ENCODE results near the gene LGR4.

The LGR4 gene

DNA sequence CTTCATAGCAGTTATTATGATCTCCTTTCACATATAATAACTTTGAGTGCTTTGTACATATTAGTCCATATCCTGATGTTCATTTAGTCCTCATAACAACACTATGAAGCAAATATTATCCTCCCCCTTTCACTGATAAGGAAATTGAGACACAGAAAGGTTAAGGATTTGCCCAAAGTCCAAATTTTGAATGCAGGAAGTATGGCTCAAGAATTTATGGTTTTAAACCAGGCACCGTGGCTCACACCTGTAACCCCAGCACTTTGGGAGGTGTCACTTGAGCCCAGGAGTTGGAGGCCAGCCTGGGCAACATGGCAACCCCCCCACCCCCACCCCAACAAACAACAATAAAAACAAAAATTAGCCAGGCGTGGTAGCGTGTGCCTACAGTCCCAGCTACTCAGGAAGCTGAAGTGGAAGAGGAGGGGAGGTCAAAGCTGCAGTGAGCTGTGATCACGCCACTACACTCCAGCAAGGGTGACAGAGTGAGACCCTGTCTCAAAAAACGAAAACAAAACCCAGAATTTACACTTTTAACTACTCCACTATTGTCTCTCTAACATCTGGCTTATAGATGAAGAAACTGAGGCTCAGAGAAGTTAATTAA is 118.1 kb downstream of the LGR4 start:
- no peak overlapping the region for H3K4me3 ChIP-seq (ENCODE audit: low read length)
- TF ChIP-seq, protein P1, sequence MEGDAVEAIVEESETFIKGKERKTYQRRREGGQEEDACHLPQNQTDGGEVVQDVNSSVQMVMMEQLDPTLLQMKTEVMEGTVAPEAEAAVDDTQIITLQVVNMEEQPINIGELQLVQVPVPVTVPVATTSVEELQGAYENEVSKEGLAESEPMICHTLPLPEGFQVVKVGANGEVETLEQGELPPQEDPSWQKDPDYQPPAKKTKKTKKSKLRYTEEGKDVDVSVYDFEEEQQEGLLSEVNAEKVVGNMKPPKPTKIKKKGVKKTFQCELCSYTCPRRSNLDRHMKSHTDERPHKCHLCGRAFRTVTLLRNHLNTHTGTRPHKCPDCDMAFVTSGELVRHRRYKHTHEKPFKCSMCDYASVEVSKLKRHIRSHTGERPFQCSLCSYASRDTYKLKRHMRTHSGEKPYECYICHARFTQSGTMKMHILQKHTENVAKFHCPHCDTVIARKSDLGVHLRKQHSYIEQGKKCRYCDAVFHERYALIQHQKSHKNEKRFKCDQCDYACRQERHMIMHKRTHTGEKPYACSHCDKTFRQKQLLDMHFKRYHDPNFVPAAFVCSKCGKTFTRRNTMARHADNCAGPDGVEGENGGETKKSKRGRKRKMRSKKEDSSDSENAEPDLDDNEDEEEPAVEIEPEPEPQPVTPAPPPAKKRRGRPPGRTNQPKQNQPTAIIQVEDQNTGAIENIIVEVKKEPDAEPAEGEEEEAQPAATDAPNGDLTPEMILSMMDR (IDR thresholded peaks at IDR 0.05; ENCODE audit: insufficient read depth, low read depth, low read length, missing control alignments): no peak
- DNase-seq (ENCODE audit: low read depth): no peak

DNA sequence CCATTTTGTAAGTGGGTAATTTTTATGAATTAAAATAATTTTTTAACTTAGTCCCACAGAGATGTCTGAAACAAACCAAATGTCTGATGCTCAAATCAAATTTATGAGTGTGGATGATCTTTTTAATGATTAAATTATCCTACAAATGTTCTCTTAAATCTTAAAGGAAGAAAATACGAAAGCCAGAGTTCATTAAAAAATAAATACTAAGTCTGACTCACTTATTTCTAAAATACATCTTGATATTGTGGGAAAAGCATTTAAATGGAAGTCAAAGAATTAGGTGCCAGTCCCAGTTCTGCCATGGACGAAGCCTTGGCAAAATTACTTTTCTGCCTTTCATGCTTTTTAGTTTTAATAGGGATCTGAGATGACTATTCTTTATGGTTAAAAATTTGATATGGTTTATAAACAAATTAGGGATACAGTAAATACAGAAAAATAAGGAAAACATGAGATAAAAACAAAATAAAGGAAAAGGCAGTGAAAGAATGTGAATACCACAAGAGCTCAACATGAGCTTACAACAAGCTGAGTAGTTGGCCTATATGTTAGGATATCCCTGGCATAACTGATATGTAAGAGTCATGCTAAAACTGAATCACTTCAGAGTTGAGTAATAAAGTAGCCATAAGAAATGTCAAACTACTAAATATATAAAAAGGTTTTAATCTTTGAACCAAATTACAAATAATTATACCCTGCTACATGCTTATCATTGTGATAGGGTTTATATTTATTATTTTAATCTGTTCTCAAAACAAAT is 118.8 kb downstream of the LGR4 start:
- H3K4me3 ChIP-seq (ENCODE audit: low read length): no peak overlapping the region
- TF ChIP-seq, protein P1 (IDR thresholded peaks at IDR 0.05; ENCODE audit: insufficient read depth, low read depth, low read length, missing control alignments): no peak
- peak; percentile 68 for DNase-seq (ENCODE audit: low read depth)

- TF ChIP-seq, protein P1 (IDR thresholded peaks at IDR 0.05; ENCODE audit: insufficient read depth, low read depth, low read length, missing control alignments): no peak
- no peak for DNase-seq (ENCODE audit: low read depth)
- no peak overlapping the region for H3K4me3 ChIP-seq (ENCODE audit: low read length)
Measured at GRCh38 chr11:27352781-27353180, 119.8 kb downstream of the LGR4 start.

GRCh38 chr11:27350511-27350910 is 122.1 kb downstream of the LGR4 start:
- DNase-seq (ENCODE audit: low read depth): no peak
- H3K4me3 ChIP-seq (ENCODE audit: low read length): no peak overlapping the region
- TF ChIP-seq, protein P1 (IDR thresholded peaks at IDR 0.05; ENCODE audit: insufficient read depth, low read depth, low read length, missing control alignments): no peak

DNA sequence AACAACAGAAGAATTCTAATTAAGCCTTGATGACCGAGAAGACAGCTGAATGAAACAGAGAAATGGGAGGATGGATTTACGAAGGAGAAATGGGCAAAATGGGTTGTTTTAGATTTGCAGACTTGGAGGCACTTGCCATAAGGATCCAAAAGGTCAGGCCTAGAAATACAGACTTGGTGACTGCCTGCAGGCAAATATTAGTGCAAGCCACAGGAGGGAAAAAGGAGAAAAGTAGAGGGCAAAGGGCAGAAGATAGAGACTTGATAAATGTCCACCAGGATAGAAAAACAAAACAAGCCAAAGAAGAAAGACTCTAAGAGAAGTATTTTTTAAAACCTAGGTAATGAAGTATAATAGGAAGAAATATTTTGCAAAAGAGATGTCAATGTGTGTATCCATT is 122.7 kb downstream of the LGR4 start:
- TF ChIP-seq, protein P1 (IDR thresholded peaks at IDR 0.05; ENCODE audit: insufficient read depth, low read depth, low read length, missing control alignments): no peak
- DNase-seq (ENCODE audit: low read depth): no peak
- no peak overlapping the region for H3K4me3 ChIP-seq (ENCODE audit: low read length)

DNA sequence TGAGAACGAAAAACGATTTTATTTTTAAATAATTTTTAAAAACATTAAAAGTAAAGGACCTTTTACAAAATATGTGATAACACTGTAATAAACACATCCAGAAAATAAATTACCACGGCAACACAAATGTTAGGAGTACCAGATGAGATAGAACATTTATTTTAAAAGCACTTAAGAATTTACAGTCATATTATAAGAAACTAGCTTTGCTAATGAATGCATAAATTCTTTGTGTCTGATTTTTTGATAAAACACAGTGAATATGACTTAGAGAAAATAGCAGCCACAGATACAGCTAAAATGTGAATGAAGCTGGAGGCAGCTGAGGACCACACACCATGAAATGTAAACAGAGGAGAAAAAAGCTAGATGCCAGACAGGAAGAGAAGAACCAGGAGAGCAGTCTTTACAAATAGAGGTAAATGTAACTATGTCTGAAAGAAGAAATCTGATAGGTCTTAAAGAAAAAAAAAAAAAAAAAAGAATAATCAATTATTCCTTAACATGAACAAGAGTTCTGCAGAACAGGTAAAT is 124.2 kb downstream of the LGR4 start:
- no peak for DNase-seq (ENCODE audit: low read depth)
- H3K4me3 ChIP-seq (ENCODE audit: low read length): no peak overlapping the region
- TF ChIP-seq, protein P1 (IDR thresholded peaks at IDR 0.05; ENCODE audit: insufficient read depth, low read depth, low read length, missing control alignments): no peak

Data from epithelial cell of esophagus (primary cell).